NB4 (cell line): ENCODE data around the gene TRIP13.
"Not testable (repeated sequence)": the region's sequence is repeated elsewhere in the genome, so short reads cannot be mapped to it uniquely, and the experiment has no call there.

ENCODE experiments used
- DNase-seq: peaks from one replicate; pipeline ENCODE4 v3.0.0; 2010; ENCODE audit warnings: low read depth
- H3K4me3 ChIP-seq: one replicate; pipeline ENCODE4 v1.5.1; 2011; ENCODE audit warnings: mild to moderate bottlenecking, low read depth, low read length, moderate library complexity
- MYC ChIP-seq: IDR thresholded peaks from 2 replicates; pipeline ENCODE4 v1.6.1; 2011; ENCODE audit warnings: low read depth, low read length
- POLR2A ChIP-seq: IDR thresholded peaks from 2 replicates; pipeline ENCODE4 v1.6.1; 2011; ENCODE audit warnings: mild to moderate bottlenecking; ENCODE audit not compliant: insufficient read length; ENCODE audit errors: extremely low read depth
- TF ChIP-seq, protein P1 (sequence below): IDR thresholded peaks from 2 replicates; pipeline ENCODE4 v1.6.1; 2011; ENCODE audit warnings: low read depth, low read length
- TF ChIP-seq, protein P2 (sequence below): IDR thresholded peaks from one replicate; pipeline ENCODE4 v1.5.1; 2012; ENCODE audit warnings: low read depth, low read length

TRIP13 gene

DNA sequence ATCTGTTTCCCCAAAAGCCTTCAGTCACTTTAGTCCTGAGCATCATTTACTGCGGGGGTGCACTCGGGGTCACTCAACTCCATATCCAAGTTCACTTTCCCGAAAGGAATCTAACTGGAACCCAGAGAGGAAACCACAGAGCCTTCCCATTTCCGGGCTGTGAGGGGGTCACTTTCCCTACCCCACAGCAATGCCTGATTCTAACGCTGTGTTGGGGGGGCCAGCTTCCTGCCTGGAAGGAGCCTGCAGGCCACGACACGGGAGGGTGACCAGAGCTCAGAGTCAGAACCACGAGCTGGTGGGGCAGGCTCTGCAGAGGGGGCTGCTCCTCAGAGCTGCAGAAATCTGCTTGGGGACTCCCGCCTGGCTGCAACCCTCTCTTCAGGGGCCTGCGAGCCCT lies 20.4 kb upstream of the TRIP13 start:
- no peak for DNase-seq
- no peak overlapping the region for H3K4me3 ChIP-seq
- TF ChIP-seq MYC, result no peak
- TF ChIP-seq POLR2A, result no peak
- TF ChIP-seq, protein P1, sequence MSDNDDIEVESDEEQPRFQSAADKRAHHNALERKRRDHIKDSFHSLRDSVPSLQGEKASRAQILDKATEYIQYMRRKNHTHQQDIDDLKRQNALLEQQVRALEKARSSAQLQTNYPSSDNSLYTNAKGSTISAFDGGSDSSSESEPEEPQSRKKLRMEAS, result no peak
- TF ChIP-seq, protein P2, sequence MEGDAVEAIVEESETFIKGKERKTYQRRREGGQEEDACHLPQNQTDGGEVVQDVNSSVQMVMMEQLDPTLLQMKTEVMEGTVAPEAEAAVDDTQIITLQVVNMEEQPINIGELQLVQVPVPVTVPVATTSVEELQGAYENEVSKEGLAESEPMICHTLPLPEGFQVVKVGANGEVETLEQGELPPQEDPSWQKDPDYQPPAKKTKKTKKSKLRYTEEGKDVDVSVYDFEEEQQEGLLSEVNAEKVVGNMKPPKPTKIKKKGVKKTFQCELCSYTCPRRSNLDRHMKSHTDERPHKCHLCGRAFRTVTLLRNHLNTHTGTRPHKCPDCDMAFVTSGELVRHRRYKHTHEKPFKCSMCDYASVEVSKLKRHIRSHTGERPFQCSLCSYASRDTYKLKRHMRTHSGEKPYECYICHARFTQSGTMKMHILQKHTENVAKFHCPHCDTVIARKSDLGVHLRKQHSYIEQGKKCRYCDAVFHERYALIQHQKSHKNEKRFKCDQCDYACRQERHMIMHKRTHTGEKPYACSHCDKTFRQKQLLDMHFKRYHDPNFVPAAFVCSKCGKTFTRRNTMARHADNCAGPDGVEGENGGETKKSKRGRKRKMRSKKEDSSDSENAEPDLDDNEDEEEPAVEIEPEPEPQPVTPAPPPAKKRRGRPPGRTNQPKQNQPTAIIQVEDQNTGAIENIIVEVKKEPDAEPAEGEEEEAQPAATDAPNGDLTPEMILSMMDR, result no peak

GRCh38 chr5:873328-873727 lies 19.4 kb upstream of the TRIP13 start:
- DNase-seq, result no peak

DNA sequence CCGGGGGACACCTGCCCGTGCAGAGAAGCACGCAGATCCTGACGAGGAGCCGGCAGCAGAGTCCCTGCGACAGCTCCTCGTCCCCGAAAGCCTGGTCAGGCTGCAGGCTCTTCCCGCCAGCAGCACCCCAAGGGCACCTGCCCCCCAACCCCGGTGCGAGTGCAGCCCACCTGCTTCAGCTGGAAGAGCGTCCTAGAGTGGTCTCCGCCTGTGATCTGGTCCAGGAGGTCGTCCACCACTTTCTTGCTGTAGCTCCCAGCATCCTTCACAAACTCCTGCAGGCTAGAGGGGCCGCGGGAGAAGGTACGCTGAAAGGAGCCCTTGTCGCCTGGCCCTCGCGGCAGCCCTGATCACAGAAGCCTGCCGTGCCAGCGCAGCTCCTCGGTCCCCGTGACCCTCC lies 16.8 kb upstream of the TRIP13 start:
- TF ChIP-seq MYC (no peak), POLR2A (no peak)
- TF ChIP-seq, protein P1, result no peak
- TF ChIP-seq, protein P2, result no peak
- no peak overlapping the region for H3K4me3 ChIP-seq
- no peak for DNase-seq

More at GRCh38 chr5:873328-873727, 19.4 kb upstream of the TRIP13 start:
- H3K4me3 ChIP-seq, result no peak overlapping the region
- TF ChIP-seq MYC (no peak), POLR2A (no peak)
- TF ChIP-seq, protein P2, result no peak
- TF ChIP-seq, protein P1, result no peak

- TF ChIP-seq, protein P1, result no peak
- TF ChIP-seq POLR2A (no peak), MYC (no peak)
- TF ChIP-seq, protein P2, result no peak
- DNase-seq, result no peak
- no peak overlapping the region for H3K4me3 ChIP-seq
Observed at GRCh38 chr5:876398-877365, 16.0 kb upstream of the TRIP13 start.

GRCh38 chr5:878125-878524 lies 14.6 kb upstream of the TRIP13 start:
- H3K4me3 ChIP-seq, result no peak overlapping the region
- DNase-seq, result no peak
- no peak for TF ChIP-seq POLR2A
- TF ChIP-seq, protein P2, result no peak
- TF ChIP-seq MYC, result no peak
- TF ChIP-seq, protein P1, result no peak

- not testable (repeated sequence) for H3K4me3 ChIP-seq, DNase-seq
Observed at GRCh38 chr5:878677-879076, 14.0 kb upstream of the TRIP13 start.
